ENCODE measurements around the gene VOPP1. TPM values are rescaled to one million over a fixed set of nuclear protein-coding genes. Genes with fewer than 3 reads are reported as not detected.

VOPP1 gene
- total and polyA plus RNA-seq, 2 of the 13 experiments (the other 11 are each of a cell fraction or from before 2014, with no cell fraction given), result 21.8 to 55.3 TPM

- no peak for FAIRE-seq
Measured at GRCh38 chr7:55439627-55440026, 132.7 kb downstream of the VOPP1 start.

More at GRCh38 chr7:55439627-55440026, 132.7 kb downstream of the VOPP1 start:
- WGBS (ENCODE audit: low lambda C conversion rate), result 84% methylated on average over 7 of the region's 10 CpGs
- ChIA-PET POLR2A (no interaction called here), CTCF (ENCODE audit: low intra/inter-chr PET ratio, low total read pairs) (no interaction called here)
- H4K20me1 ChIP-seq (ENCODE audit: insufficient read depth, low read length), result no peaks in the 10 kb centered on the region
- H3K79me2 ChIP-seq (ENCODE audit: insufficient read depth, low read length), result no peaks in the 10 kb centered on the region
- intact Hi-C loops (cut with micrococcal nuclease; ENCODE audit: unreplicated experiment), result no loop called here
- BruUV-seq (replicated peaks), result no TSS peak
- H3K4me3 ChIP-seq (replicated peaks in 1 of 3; ENCODE audit: insufficient read depth in 1 of 3, low read depth in 2 of 3, low read length in 3 of 3), result no peak overlapping the region
- no peak overlapping the region for H3K27ac ChIP-seq (ENCODE audit: extremely low read length, insufficient read depth, low read length)
- DNase-seq (ENCODE audit: low spot score) (no peak), ATAC-seq (no peak)
- no peak overlapping the region for H3K9ac ChIP-seq (ENCODE audit: insufficient read depth, low read depth, low read length)
- no peak overlapping the region for H2AFZ ChIP-seq (ENCODE audit: low read length)
- H3K4me2 ChIP-seq (ENCODE audit: low read depth, low read length), result no peak overlapping the region
- no peaks in the 10 kb centered on the region for H3K9me3 ChIP-seq (ENCODE audit: low read length)
- H3K4me1 ChIP-seq (ENCODE audit: insufficient read depth, low read length), result 0 out of 2 replicates have a peak, but pooled peaks cover under 1% of the 10 kb centered on the region
- in situ Hi-C loops (cut with HindIII; ENCODE audit: extremely low pct_ligation_motif_present, low pct_unique_long_range_greater_than_20kb), result loop anchor here (10.0 kb wide), 1 partner anchor 155 kb away; no protein-coding TSS in a partner anchor
- no peak for TF ChIP-seq TMF1 (CRISPR knock-in tag; IDR thresholded peaks at IDR 0.05; ENCODE audit: low read depth)
- TF ChIP-seq PTBP1 (IDR thresholded peaks at IDR 0.05; ENCODE audit: low read depth, low read length, poor library complexity, severe bottlenecking), result no peak
- no peak for TF ChIP-seq HIC2 (CRISPR knock-in tag; IDR thresholded peaks at IDR 0.05; ENCODE audit: low read depth)
- TF ChIP-seq DR1 (CRISPR knock-in tag; IDR thresholded peaks at IDR 0.05), result no peak
- no peak for TF ChIP-seq ZNF205 (CRISPR knock-in tag; IDR thresholded peaks at IDR 0.05)
- TF ChIP-seq NR2F1 (CRISPR knock-in tag; IDR thresholded peaks at IDR 0.05), result no peak
- no peak for TF ChIP-seq ZNF329 (CRISPR knock-in tag; IDR thresholded peaks at IDR 0.05; ENCODE audit: low read depth)
- TF ChIP-seq HNF1B (CRISPR knock-in tag; IDR thresholded peaks at IDR 0.05), result no peak
- TF ChIP-seq ZNF225 (CRISPR knock-in tag; IDR thresholded peaks at IDR 0.05), result no peak
- no peak for TF ChIP-seq ZNF883 (CRISPR knock-in tag; IDR thresholded peaks at IDR 0.05; ENCODE audit: not compliant biosample characterization)
- TF ChIP-seq CSRNP1 (CRISPR knock-in tag; IDR thresholded peaks at IDR 0.05), result no peak
- TF ChIP-seq DZIP1 (CRISPR knock-in tag; IDR thresholded peaks at IDR 0.05), result no peak
- TF ChIP-seq CBX2 (IDR thresholded peaks at IDR 0.05; ENCODE audit: low read depth, low read length), result no peak
- no peak for TF ChIP-seq CBX2 (CRISPR knock-in tag; IDR thresholded peaks at IDR 0.05; ENCODE audit: low read depth)
- TF ChIP-seq DPF2 (CRISPR knock-in tag; IDR thresholded peaks at IDR 0.05; ENCODE audit: borderline replicate concordance, low read depth), result no peak
- TF ChIP-seq ZNF468 (CRISPR knock-in tag; IDR thresholded peaks at IDR 0.05), result no peak
- H3K27me3 ChIP-seq (ENCODE audit: control insufficient read depth in 1 of 2, insufficient read depth in 2 of 2, low read length in 2 of 2), result no peaks in the 10 kb centered on the region
- no peaks in the 10 kb centered on the region for H3K36me3 ChIP-seq (replicated peaks in 1 of 2; ENCODE audit: control insufficient read depth in 1 of 2, insufficient read depth in 2 of 2, low read length in 2 of 2)

All from HepG2 (cell line).